Hippocampal formation (tissue), 2 donors: ENCODE measurements around the gene DNHD1.
A peak's percentile ranks its signal among the peaks of the same experiment; 100 is the strongest.

Source experiments
- DNase-seq, 2 donors: peaks; one replicate each; lab custom pipeline; 2025; lab: John Stamatoyannopoulos, UW

The DNHD1 gene

GRCh38 chr11:6530848-6531247 lies 33.8 kb downstream of the DNHD1 start:
- no peak for DNase-seq

GRCh38 chr11:6531267-6531752 lies 34.2 kb downstream of the DNHD1 start:
- peak; percentile 7 to 61 for DNase-seq

- DNase-seq: no peak
Measured at GRCh38 chr11:6538456-6538855, 41.4 kb downstream of the DNHD1 start.

GRCh38 chr11:6538945-6539344 lies 41.9 kb downstream of the DNHD1 start:
- DNase-seq: no peak

GRCh38 chr11:6539748-6540268 lies 42.7 kb downstream of the DNHD1 start:
- no peak for DNase-seq

GRCh38 chr11:6541356-6541755 lies 44.3 kb downstream of the DNHD1 start:
- DNase-seq: peak in 1 of 2 donors; percentile 24

GRCh38 chr11:6542727-6543126 lies 45.6 kb downstream of the DNHD1 start:
- no peak for DNase-seq

- no peak for DNase-seq
Measured at GRCh38 chr11:6544921-6545850, 48.1 kb downstream of the DNHD1 start.

GRCh38 chr11:6545917-6546605 lies 49.0 kb downstream of the DNHD1 start:
- DNase-seq: peak in 1 of 2 donors; percentile 33

- DNase-seq: no peak
Measured at GRCh38 chr11:6546735-6547134, 49.7 kb downstream of the DNHD1 start.

- no peak for DNase-seq
Measured at GRCh38 chr11:6547177-6547576, 50.1 kb downstream of the DNHD1 start.

- no peak for DNase-seq
Measured at GRCh38 chr11:6548121-6548520, 51.0 kb downstream of the DNHD1 start.

GRCh38 chr11:6548641-6549040 lies 51.6 kb downstream of the DNHD1 start:
- no peak for DNase-seq

GRCh38 chr11:6553634-6554033 lies 56.6 kb downstream of the DNHD1 start:
- DNase-seq: no peak

- DNase-seq: no peak
Measured at GRCh38 chr11:6554828-6555706, 58.0 kb downstream of the DNHD1 start.

- no peak for DNase-seq
Measured at GRCh38 chr11:6556139-6556949, 59.3 kb downstream of the DNHD1 start.

- DNase-seq: no peak
Measured at GRCh38 chr11:6557063-6557462, 60.0 kb downstream of the DNHD1 start.

GRCh38 chr11:6557761-6558674 lies 60.9 kb downstream of the DNHD1 start:
- DNase-seq: no peak

GRCh38 chr11:6559369-6559768 lies 62.3 kb downstream of the DNHD1 start:
- DNase-seq: no peak

- no peak for DNase-seq
Measured at GRCh38 chr11:6561288-6561687, 64.2 kb downstream of the DNHD1 start.
